NT2/D1 (cell line): ENCODE results near the gene PUM1.

Experiments
- SUZ12 ChIP-seq: IDR thresholded peaks from 2 replicates; pipeline ENCODE4 v1.6.1; 2011; ENCODE audit not compliant: insufficient read length, insufficient read depth; ENCODE audit errors: extremely low read depth
- YY1 ChIP-seq: IDR thresholded peaks from 2 replicates; pipeline ENCODE4 v1.6.1; 2011; ENCODE audit not compliant: insufficient read length, insufficient read depth
- ZNF274 ChIP-seq: IDR thresholded peaks from 2 replicates; pipeline ENCODE4 v1.6.1; 2011; ENCODE audit warnings: mild to moderate bottlenecking, low read depth, low read length

- TF ChIP-seq YY1 = no peak
- no peak for TF ChIP-seq ZNF274
- no peak for TF ChIP-seq SUZ12
Measured at GRCh38 chr1:30968220-30968971, 97.1 kb downstream of the PUM1 start.
